NCI-H2227 (cell line): ENCODE results near the gene DPH2.

ENCODE experiments used
- DNase-seq: peaks from one replicate; lab custom pipeline; 2025; ENCODE audit not compliant: unreplicated experiment; lab: John Stamatoyannopoulos, UW

Gene DPH2

DNA sequence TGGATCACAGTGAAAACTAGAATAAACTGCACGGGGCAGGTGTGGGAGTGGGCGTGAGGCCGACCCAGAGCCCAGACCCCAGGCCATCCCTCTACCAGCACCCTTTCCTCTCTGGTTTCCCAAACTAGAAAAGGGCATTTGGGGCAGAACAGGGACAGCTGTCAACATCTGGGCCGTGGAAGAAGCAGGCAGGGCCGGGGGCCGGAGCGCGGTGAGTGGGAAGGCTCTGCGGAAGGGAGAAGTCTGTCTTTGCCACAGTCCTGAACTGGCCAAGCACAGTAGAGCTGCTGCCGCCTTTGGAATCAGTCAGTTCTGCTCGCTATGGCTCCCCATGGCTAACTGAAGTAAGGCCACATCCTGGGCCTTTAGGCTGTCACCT, 28.2 kb downstream of the DPH2 start:
- no peak for DNase-seq

DNA sequence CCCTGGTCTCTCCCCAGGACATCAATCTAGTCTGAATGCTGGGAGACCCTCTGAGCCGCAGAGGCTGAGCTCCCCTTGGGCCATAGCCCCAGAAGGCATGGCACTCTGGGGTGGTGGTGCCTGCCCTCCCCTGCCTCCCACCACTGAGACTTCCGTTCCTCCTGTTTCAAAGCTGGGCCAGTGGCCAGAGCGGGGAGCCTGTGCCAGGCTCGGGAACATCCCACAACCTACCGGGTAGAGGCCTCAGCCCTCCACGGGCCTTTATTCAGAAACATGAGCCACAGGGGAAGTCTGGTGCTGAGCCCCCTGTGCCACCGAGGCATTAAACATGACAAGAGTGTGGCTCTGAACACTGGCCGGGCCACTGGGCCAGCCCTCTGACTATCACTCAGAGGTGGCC, 29.6 kb downstream of the DPH2 start:
- no peak for DNase-seq

DNA sequence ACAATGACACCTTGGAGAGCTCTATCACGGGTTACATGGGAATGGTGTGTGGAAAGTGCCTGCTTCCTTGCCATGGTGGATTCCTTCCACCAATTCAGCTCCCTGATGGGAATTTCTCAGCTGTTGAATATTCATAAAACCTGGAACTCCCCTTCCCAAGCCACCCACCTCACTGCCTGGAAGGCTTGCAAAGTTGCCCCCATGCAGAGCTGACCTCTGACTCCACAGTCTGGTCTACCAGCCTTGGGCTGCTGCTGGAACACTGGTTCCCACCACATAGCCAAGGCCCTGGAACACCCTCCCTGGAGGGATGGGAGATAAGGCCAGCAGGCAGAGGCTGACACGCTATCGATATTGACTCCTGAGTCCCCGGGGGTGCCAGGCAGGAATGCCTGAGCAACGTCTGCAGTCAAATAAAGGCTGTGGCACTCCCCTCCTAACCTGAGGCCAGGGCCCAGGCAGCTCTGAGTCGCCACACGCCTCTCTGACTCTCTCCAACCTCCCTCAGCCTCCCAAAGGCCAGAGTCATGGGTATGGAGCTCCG, 30.4 kb downstream of the DPH2 start:
- DNase-seq = no peak

DNA sequence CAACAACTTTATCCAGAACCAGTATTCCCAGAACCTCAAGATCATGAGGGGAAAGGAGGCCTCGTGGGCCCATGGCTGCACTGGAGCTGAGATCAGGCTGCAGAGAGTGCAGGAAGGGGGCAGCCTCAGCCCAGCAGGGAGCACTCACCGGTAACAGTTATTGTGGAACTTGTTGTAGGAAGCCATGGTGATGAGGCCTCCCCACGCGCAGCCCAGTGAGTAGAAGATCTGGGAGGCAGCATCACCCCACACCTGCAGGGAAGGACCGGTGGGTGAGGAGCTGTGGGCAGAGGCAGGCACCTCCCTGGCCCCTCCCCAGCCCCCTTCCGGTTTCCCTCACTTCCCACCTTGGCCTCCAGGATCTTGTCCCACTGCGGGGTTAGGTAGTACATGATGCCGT, 32.4 kb downstream of the DPH2 start:
- DNase-seq = no peak

DNA sequence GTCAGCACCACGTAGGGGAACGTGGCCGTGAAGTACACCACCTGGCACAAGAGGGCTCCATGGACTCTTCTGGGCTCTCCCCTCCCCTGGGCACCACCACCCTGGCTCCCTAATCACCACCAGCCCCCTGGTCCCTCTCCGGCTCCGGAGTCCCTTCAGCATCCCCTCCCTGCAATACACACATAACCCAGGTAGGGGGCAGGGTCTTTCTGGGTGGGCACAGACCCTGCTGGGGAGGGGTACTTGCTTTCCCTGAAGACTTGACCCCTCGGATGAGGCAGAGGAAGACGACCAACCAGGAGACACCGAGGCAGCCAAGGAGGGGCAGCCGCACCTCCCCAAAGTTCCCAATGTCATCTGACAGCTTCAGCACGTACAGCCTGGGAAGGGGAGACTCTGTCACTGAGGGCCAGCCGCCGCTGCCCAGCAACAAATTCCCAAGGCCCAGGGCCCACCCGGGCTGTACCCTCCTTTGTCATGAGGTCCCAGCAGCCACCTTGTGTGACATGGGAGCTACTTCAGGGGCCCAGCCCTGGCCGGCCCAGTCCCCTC, 32.9 kb downstream of the DPH2 start:
- DNase-seq = no peak

DNA sequence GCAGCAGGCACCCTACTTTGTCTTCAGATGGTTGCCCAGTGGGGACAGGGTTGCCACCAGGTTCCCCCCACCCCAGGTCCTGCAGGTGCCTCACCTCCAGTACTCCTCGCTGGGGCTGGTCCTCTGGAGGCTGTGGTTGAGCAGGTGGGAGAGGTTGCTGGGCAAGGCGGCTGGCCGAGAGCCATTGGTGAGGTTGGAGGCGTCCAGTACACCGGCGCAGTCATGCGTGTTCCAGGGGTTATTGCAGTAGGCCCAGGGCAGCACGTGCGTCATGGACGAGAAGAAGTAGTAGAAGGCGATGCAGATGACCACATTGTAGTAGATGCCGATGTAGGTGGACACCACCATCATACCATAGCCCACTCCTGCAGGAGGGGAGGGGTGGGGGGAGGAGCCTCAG, 38.4 kb downstream of the DPH2 start:
- no peak for DNase-seq

DNA sequence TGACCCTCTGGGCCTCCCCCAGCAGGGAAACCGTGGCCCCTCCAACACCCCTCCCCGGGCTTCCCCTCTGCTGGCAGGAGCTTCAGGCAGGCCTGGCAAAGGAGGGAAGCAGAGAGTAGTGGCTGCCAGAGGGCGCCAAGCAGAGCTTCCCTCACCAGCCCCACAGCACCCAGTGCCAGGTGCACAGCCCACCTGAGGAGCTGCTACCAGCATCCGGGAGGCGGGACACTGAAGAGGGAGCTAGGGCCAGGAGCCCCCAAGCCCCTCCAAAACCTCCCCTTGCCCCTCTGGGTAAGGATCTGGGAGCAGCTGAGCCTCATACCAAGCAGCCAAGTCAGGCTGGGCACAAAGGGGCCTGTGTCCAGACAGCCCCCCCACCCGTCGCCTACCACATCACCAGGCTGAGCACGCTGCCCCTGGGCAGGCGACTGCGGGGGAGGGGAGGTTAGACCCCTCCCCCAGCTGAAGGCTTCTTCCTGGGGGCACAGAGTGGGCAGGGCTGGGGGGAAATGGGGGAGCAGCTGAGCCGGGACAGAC, 41.2 kb downstream of the DPH2 start:
- DNase-seq = no peak

DNA sequence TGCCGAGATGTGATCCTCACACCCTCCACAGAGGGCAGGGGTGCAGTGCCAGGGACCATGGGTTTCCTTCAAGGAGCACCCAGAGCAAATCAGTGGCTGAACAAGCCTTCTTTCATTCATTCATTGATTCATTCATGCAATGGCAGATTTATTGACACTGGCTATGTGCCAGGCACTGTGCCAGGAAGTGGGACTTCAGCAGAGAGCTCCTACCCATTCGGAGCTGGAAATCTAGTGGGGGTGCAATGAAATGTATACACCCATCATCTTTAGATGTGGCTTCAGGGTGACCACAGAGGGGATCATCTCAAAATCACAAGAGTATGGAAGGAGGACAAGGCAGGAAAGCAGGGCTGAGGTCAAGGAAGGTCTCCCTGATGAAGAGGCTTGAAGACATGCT, 42.6 kb downstream of the DPH2 start:
- no peak for DNase-seq

DNA sequence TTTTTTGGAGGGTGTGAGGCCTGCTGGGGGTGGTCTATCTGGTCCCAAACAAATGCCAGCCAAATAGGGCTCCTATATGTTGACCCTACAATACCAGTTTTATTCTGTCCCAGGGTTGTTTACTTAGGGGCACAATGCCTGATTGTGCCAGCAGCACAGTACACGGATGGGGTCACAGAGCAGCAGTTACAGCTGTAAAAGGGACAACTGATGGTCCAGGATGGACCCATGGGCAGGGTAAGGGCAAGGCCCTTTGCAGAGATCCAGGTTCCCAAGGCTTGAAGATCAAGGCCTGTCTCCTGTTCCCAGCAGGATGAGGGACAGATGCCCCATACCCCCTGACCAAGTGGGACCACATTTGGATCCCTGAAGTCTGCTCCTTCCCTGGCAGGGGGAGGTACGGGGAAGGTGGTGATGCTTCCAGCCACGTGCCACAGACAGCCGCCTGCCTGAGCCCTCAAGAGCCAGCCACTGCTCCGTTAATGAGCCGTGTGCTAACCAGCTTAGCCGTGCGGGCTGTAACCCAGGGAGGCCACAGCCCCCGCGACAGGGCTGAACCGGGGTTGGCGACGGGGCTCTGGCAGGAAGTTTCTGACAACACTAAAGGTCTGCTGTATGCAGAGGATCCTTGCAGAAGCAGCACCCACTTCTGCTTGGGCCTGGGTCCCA, 43.3 kb downstream of the DPH2 start:
- peak; percentile 24 for DNase-seq

DNA sequence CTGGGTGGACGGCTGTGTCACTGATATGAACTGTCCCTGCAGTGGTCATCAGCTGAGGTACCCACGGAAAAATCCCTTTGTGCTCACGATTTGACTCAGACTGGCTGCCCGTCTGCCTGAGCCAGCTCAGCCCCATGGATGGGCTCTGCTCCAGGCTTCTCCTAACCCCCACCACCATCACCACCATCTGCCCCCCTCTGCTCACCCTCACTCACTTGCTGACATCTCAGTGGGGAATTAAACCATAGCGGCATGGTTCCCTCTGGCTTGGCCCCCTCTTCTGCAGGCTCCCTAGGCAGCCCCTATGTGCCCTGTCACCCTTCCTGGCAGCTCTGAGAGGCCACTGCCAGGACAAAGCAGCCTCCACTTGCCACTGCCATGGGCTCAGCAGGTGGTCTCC, 44.1 kb downstream of the DPH2 start:
- DNase-seq = no peak

DNA sequence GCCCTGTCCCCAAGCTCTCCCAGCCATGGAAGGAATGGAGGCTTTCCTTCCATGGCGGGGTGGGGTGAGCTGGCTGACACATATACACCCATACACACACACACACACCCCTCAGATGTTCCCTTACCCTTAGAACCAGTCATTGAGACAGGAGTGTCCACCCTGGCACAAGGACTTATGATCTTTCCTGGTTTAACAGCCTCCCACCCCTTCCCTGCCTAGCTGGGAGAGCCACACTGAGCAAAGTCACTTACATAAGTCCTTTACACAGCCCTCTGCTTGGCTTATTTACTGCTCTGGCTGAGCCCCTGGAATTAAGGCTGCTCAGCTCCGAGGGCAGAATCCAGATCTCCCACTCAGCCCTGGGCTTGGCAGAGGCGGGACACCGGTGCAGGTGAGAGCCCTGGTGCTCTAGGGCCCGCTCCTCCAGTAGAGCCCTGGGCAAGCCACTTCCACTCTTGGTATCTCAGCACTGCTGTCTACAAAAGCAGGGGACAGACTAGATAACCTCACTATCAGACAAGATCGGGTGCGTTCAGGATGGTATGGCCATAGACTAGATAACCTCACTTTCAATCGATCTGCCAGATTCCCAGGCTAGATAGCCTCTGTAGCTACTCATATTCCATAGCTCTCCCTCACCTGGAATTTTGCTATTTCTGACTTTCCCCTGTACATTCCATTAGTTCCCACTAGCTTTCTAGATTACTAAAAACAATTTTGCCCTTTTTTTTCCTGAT, 44.7 kb downstream of the DPH2 start:
- DNase-seq = no peak

DNA sequence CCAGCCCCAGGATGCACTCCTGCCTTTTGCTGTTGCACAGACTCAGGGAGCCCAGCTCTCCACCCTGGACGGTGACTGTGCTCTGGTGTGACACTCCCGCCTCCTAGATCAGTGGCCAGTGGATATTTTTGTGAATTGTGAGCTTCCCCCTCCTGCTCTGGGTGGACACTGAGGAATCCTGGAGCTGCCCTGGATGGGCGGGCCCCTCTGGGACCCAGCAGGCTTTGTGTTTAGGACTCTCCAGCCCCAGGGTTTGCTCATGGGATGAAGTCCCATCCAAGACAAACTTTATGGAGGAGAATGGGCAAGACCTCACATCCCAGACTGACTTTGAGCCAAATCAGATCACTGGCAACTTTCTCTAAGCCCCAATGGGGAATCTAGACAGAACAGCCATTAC, 45.4 kb downstream of the DPH2 start:
- no peak for DNase-seq

DNA sequence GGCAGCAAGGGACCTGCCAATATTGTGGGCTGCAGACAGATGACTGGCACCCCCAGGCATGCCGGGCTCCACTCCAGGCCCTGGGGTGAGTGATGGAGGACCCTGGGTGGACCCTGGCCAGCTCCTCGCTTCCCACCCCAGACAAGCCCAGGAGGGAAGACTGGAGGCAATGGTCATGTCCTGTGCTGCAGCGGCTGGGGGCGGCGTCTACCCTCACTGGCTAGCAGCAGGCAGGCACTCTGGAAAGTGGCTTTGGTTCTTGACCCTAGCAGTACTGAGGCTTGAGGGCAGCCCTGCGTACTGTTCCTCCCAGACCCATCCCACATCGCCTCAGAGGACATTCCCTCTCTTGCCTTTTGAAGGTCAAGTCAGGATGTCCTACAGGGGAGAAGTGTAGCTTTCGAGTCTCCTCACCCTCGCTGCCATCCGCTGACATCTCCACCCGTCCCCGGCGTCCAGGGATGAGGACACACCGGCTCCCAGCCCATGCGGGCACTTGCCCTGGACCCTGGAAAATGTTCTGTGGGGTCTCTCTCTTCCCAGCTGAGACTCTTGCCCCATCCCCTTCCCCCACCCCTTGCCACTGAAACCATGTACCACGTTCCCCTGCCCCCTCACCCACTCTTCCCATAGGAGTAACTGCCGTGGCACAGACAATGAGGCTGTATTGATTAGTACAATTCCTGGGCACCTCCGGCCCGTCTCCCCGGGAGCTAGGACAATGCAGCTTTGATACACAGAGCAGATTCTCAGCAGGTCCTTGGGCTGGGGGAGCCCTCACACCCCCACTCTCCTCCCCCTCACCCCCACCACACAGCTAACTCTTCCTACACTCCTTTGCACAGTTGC, 46.5 kb downstream of the DPH2 start:
- no peak for DNase-seq

DNA sequence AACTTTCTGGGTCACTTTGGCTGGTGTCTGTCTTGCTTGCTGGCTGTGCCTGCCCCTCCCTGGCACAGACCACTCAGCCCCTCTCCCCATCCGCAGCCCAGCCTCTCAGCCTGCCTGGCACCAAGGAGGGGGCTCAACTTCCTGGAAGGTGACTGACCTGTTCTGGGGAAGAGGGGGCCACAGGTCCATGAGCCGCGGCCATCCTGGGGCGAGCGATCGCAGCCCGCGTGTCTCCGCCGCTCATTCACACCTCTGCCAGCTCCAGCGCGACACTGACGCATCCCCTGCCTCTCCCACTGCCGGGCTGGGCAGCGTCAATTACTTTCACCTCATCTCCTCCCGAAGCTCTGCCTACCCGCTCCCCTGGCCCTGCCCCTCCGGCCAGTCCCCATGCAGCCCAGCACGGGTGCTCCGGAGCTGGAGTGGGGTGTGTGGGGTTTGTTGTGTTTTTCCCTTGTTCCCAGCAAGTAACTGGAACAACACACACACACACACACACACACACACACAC, 47.1 kb downstream of the DPH2 start:
- no peak for DNase-seq

DNA sequence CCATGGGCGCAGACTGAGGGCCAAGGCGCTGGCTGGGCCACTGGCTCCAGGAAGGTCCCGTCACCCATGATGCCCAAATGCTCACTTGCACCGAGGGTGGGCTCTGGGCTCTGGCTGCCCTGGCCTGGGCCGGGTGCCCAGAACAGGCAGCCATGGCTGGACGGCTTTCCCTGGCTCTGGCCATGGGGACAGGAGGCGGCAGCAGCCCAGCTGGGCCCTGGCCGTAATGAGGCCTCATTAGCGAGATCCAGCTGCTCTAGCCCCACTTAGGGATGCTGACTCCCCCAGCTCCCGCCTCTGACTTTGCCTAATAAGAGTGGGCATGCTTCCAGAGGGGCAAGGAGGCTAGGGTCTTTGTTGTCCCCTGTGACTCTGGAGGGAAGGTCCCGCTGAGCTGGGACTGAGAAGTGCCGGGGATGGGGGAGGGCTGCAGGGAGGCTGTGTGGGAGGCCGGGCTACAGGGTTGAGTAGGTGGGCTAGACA, 49.7 kb downstream of the DPH2 start:
- peak; percentile 18 for DNase-seq

DNA sequence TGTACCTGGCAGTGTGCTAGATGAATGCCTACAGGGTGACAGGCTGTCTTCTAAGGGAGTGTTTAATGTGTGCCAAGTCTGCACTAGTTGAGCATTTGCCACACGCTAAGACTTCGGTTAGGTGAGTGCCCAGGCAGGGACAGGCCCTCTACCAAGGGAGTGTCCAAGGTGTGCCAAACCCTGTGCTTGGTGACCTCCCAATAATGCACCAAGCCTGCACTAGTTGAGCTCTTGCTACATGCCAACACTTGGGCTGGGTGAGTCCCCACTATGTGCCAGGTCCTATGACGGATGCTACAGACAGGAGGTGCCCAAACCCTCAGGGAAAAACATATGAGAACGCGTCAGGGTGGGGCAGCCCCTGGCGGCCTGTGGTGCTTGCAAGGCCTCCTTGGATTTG, 50.7 kb downstream of the DPH2 start:
- DNase-seq = no peak

DNA sequence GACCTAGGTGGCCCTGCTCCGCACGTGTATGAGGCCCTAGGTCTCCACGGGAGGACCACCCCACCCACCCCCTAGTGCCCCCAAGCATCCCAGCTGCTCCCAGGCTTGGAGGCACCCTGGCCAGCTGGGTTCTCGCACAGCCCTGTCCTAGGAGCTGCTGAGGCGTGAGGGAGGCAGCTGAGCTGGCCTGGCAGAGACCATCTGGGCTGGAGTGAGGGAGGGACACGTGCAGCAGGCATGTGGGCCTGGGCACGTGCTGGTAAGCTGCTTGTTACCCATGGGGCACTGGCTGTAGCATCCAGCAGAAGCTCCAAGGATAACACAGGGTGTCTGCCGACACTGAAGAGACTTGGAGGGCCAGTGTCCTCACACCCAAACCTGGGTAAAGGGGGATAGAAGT, 51.3 kb downstream of the DPH2 start:
- no peak for DNase-seq

DNA sequence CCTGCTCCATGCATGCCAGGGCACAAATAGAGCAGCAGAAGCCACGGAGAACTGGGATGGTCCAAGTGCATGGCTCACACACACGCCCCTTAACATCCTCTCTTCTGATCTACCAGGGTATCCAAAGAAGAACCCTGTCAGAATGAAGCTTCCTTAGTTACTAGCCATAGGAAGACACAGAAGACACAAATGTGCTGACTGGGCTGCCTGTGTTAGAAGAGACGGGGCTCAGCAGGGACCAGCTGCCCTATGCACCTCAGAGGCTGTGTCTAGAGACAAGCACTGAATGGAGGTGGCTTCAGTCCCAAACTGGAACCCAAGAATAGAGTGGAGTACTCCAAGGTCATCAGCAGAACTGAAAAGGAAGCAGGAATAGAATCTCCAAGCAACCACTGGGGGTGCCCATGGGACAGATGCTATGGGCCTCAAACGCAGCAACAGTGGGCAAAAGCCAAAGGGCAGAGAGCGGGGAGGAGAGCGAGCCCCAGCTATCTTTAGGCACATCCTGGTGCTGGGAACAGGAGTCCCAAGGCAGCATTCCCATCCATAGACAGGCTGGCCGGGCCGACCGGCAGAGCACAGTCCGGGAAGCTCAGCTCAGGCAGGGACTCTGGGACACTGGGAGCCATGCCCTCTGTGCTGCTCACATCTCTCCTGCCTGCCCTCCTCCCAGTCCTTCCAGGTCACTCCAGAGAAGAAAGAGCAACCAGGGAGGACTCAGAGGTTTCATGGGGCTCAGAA, 51.9 kb downstream of the DPH2 start:
- no peak for DNase-seq
